Measurements from ENCODE around the gene EFNA5. TPM values are rescaled to one million over a fixed set of nuclear protein-coding genes. Genes with fewer than 3 reads are reported as not detected.

Gene EFNA5
- polyA plus RNA-seq, 1 donor from 2014 or later = 4.2 TPM

DNA sequence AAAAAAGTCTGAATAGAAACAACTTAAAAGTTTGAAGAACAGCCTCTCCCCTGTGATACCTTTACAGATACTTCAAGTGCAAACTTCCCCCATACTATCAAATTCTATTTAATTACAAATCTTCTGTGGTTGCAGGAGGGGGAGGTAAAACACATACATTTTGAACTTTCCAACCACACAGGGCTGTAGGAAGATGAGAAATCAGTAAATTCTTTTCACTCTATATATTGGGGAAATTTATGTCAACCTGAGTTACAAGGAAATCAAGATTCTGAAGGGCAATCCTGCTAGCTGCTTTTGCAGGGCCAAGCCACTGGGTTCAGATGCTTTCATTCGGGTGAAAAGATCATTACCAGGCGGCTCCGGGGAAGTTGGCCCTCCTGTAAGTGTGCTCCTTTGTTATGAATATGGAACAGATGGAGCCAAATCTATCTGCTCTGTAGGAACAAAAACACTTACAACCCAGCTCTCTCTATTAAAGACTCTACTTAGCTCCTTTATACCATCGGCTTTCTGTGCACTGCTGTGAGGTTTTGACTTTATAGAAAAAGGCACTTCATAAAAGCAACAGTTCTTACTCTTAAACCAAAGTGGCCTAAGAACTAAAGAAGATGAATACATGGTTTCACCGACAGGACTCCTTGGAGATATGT, 269.1 kb downstream of the EFNA5 start:
- Histone ChIP-seq H4K20me1 (ENCODE audit: insufficient read depth) (no peaks in the 10 kb centered on the region), H3F3A (ENCODE audit: insufficient read depth, low read length, poor library complexity, severe bottlenecking) (no peaks in the 10 kb centered on the region), H3K9ac (ENCODE audit: low read length) (no peak overlapping the region), H3K9me2 (ENCODE audit: insufficient read depth, low read length) (no peaks in the 10 kb centered on the region), H3K79me2 (replicated peaks; ENCODE audit: insufficient read depth, low read length) (peaks cover 7% of the 10 kb centered on the region), H3K4me2 (ENCODE audit: low read length) (no peak overlapping the region), H2AFZ (ENCODE audit: low read depth, low read length) (no peak overlapping the region), H3K27me3 (ENCODE audit: insufficient read depth, low read depth, low read length) (no peaks in the 10 kb centered on the region), H3K27ac (ENCODE audit: low read length) (no peak overlapping the region), H3K9me3 (ENCODE audit: low read length) (no peaks in the 10 kb centered on the region), H3K36me3 (ENCODE audit: insufficient read depth, low read length) (no peaks in the 10 kb centered on the region), H3K4me3 (ENCODE audit: low read length) (no peak overlapping the region)
- TF ChIP-seq REST (IDR thresholded peaks at IDR 0.05; ENCODE audit: borderline replicate concordance) = no peak
- no peak for TF ChIP-seq TAF1 (IDR thresholded peaks at IDR 0.05; ENCODE audit: low read depth)

DNA sequence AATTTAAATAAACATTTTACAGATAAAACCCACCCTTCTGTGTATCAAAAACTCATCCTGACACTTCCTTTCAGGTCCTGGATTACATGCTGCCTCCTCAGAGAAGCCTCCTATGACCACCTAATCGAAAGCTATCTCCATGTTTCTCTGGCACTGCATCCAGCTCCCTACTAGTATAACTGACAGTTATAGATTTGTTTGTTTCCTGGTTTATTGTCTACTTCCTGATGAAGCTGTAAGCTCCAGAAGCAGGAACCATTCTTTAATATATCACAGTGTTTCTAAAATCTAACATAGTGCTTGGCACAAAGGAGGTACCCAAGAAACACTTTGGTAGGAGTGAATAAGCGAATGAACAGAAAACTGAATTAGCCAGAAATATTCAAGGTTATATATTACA, 270.4 kb downstream of the EFNA5 start:
- Histone ChIP-seq H3K4me2 (ENCODE audit: low read length) (no peak overlapping the region), H3K36me3 (ENCODE audit: insufficient read depth, low read length) (no peaks in the 10 kb centered on the region), H3K9me2 (ENCODE audit: insufficient read depth, low read length) (no peaks in the 10 kb centered on the region), H3K9me3 (ENCODE audit: low read length) (no peaks in the 10 kb centered on the region), H3K4me3 (ENCODE audit: low read length) (no peak overlapping the region), H3F3A (ENCODE audit: insufficient read depth, low read length, poor library complexity, severe bottlenecking) (no peaks in the 10 kb centered on the region), H3K9ac (ENCODE audit: low read length) (no peak overlapping the region), H3K27ac (ENCODE audit: low read length) (no peak overlapping the region), H4K20me1 (ENCODE audit: insufficient read depth) (no peaks in the 10 kb centered on the region), H3K79me2 (replicated peaks; ENCODE audit: insufficient read depth, low read length) (peaks cover 7% of the 10 kb centered on the region), H2AFZ (ENCODE audit: low read depth, low read length) (no peak overlapping the region), H3K27me3 (ENCODE audit: insufficient read depth, low read depth, low read length) (no peaks in the 10 kb centered on the region)
- TF ChIP-seq POLR2AphosphoS5 (IDR thresholded peaks at IDR 0.05) (no peak), TAF1 (IDR thresholded peaks at IDR 0.05; ENCODE audit: low read depth) (no peak)
- TF ChIP-seq, protein P1, sequence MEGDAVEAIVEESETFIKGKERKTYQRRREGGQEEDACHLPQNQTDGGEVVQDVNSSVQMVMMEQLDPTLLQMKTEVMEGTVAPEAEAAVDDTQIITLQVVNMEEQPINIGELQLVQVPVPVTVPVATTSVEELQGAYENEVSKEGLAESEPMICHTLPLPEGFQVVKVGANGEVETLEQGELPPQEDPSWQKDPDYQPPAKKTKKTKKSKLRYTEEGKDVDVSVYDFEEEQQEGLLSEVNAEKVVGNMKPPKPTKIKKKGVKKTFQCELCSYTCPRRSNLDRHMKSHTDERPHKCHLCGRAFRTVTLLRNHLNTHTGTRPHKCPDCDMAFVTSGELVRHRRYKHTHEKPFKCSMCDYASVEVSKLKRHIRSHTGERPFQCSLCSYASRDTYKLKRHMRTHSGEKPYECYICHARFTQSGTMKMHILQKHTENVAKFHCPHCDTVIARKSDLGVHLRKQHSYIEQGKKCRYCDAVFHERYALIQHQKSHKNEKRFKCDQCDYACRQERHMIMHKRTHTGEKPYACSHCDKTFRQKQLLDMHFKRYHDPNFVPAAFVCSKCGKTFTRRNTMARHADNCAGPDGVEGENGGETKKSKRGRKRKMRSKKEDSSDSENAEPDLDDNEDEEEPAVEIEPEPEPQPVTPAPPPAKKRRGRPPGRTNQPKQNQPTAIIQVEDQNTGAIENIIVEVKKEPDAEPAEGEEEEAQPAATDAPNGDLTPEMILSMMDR (IDR thresholded peaks at IDR 0.05; ENCODE audit: poor library complexity, severe bottlenecking) = no peak

DNA sequence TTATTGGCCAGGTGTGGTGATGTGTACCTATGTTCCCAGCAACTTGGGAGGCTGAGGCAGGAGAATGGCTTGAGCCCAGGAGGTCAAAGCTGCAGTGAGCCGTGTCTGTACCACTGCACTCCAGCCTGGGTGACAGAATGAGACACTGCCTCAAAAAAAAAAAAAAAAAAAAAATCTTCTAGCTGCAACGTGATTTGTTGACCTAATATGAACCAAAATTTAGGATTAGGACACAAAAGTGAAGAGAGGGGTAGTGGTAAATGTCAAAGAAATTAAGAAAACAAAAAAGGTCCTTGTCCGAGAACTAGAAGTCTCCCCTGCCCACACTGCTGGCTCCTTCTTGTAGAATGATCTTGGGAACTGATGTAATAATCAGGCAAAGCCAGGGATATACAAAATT, 272.0 kb downstream of the EFNA5 start:
- no peak for TF ChIP-seq SMC3 (conservative IDR thresholded peaks at IDR 0.05; ENCODE audit: poor library complexity)
- TF ChIP-seq REST (IDR thresholded peaks at IDR 0.05; ENCODE audit: borderline replicate concordance) = no peak
- no peak for TF ChIP-seq POLR2AphosphoS5 (IDR thresholded peaks at IDR 0.05)
- TF ChIP-seq, protein P1 (IDR thresholded peaks at IDR 0.05; ENCODE audit: poor library complexity, severe bottlenecking) = no peak
- TF ChIP-seq EP300 (conservative IDR thresholded peaks at IDR 0.05; ENCODE audit: poor library complexity, severe bottlenecking) = no peak
- no peak for TF ChIP-seq EZH2 (IDR thresholded peaks at IDR 0.05; ENCODE audit: borderline replicate concordance, insufficient read depth, low read length, poor library complexity, severe bottlenecking)
- TF ChIP-seq MXI1 (conservative IDR thresholded peaks at IDR 0.05; ENCODE audit: poor library complexity, severe bottlenecking) = no peak
- TF ChIP-seq RAD21 (conservative IDR thresholded peaks at IDR 0.05) = no peak
- TF ChIP-seq TAF1 (IDR thresholded peaks at IDR 0.05; ENCODE audit: low read depth) = no peak
- Histone ChIP-seq H3K79me2 (replicated peaks; ENCODE audit: insufficient read depth, low read length) (peaks cover 4% of the 10 kb centered on the region), H3K9me3 (ENCODE audit: low read length) (no peaks in the 10 kb centered on the region), H3K27ac (ENCODE audit: low read length) (no peak overlapping the region), H2AFZ (ENCODE audit: low read depth, low read length) (no peak overlapping the region), H4K20me1 (ENCODE audit: insufficient read depth) (no peaks in the 10 kb centered on the region), H3K36me3 (ENCODE audit: insufficient read depth, low read length) (no peaks in the 10 kb centered on the region), H3K9ac (ENCODE audit: low read length) (no peak overlapping the region), H3F3A (ENCODE audit: insufficient read depth, low read length, poor library complexity, severe bottlenecking) (no peaks in the 10 kb centered on the region), H3K9me2 (ENCODE audit: insufficient read depth, low read length) (no peaks in the 10 kb centered on the region), H3K27me3 (ENCODE audit: insufficient read depth, low read depth, low read length) (no peaks in the 10 kb centered on the region), H3K4me2 (ENCODE audit: low read length) (no peak overlapping the region), H3K4me3 (ENCODE audit: low read length) (no peak overlapping the region)

Measured in neural cell (in vitro differentiated cells).